Measurements from ENCODE around the gene ARHGAP31.
"Not testable (repeated sequence)": the region's sequence is repeated elsewhere in the genome, so short reads cannot be mapped to it uniquely, and the experiment has no call there.

ARHGAP31 gene

GRCh38 chr3:119365418-119365817 is 71.2 kb downstream of the ARHGAP31 start:
- no peak for DNase-seq (ENCODE audit: low read depth)
- H3K4me3 ChIP-seq (ENCODE audit: low read length), result no peak overlapping the region

GRCh38 chr3:119367000-119367399 is 72.8 kb downstream of the ARHGAP31 start:
- DNase-seq (ENCODE audit: low read depth), result no peak
- H3K4me3 ChIP-seq (ENCODE audit: low read length), result no peak overlapping the region
- TF ChIP-seq, protein P1, sequence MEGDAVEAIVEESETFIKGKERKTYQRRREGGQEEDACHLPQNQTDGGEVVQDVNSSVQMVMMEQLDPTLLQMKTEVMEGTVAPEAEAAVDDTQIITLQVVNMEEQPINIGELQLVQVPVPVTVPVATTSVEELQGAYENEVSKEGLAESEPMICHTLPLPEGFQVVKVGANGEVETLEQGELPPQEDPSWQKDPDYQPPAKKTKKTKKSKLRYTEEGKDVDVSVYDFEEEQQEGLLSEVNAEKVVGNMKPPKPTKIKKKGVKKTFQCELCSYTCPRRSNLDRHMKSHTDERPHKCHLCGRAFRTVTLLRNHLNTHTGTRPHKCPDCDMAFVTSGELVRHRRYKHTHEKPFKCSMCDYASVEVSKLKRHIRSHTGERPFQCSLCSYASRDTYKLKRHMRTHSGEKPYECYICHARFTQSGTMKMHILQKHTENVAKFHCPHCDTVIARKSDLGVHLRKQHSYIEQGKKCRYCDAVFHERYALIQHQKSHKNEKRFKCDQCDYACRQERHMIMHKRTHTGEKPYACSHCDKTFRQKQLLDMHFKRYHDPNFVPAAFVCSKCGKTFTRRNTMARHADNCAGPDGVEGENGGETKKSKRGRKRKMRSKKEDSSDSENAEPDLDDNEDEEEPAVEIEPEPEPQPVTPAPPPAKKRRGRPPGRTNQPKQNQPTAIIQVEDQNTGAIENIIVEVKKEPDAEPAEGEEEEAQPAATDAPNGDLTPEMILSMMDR (IDR thresholded peaks at IDR 0.05; ENCODE audit: insufficient read depth, low read depth, low read length, missing control alignments), result no peak

More at GRCh38 chr3:119365418-119365817, 71.2 kb downstream of the ARHGAP31 start:
- TF ChIP-seq, protein P1 (IDR thresholded peaks at IDR 0.05; ENCODE audit: insufficient read depth, low read depth, low read length, missing control alignments), result no peak

DNA sequence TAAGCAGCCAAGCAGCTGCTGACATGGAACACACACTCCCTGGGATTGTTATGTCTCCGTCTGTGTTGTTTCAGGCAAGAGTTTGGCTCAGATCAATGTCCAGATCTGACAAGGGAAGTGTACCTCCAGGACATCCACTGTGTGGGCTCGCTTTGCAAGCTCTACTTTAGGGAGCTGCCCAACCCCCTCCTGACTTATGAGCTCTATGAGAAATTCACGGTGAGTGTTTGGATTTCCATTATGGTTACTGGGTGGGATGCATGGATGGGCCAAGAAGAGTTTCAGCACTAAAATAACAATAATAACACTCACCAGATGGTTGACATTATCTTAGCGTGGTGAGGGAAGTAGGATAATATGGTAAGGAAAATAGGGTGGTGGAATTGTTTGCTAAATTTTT is 74.1 kb downstream of the ARHGAP31 start:
- TF ChIP-seq, protein P1 (IDR thresholded peaks at IDR 0.05; ENCODE audit: insufficient read depth, low read depth, low read length, missing control alignments), result no peak
- no peak for DNase-seq (ENCODE audit: low read depth)
- no peak overlapping the region for H3K4me3 ChIP-seq (ENCODE audit: low read length)

GRCh38 chr3:119371786-119372185 is 77.6 kb downstream of the ARHGAP31 start:
- not testable (repeated sequence) for H3K4me3 ChIP-seq (ENCODE audit: low read length); DNase-seq (ENCODE audit: low read depth)

DNA sequence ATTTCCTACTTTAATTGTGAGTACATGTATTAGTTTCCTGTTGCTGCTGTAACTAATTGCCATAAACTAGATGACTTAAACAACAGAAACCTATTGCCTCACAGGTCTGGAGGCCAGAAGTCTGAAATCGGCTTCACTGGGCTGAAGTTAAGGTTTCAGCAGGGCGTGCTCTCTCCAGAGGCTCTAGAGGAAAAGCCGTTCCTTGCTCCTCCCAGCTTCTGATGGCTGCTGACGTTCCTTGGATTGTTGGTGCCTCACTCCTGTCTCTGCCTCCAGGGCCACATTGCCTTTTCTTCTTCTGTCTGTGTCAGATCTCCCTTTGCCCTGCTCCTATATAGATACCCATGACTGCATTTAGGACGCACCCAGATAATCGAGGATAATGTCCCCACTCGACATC is 80.9 kb downstream of the ARHGAP31 start:
- TF ChIP-seq, protein P1 (IDR thresholded peaks at IDR 0.05; ENCODE audit: insufficient read depth, low read depth, low read length, missing control alignments), result no peak
- DNase-seq (ENCODE audit: low read depth), result no peak
- no peak overlapping the region for H3K4me3 ChIP-seq (ENCODE audit: low read length)

DNA sequence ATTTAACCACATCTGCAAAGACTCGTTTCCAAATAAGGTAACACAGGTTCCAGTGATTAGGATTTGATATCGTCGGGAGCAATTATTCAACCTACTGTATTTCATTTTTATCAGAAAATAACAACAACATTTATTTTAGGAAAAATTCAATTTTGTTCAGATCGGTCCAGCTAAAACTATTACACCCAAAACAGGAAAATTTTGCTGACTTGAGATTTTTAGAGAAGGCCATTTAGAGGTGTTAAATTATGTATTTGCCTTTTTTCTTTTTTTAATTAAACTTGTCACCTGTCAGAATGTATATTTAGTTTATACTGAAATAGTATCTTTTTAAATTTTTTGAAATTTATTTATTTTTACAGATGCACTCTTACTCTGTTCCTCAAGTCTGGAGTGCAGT is 81.3 kb downstream of the ARHGAP31 start:
- H3K4me3 ChIP-seq (ENCODE audit: low read length), result no peak overlapping the region
- TF ChIP-seq, protein P1 (IDR thresholded peaks at IDR 0.05; ENCODE audit: insufficient read depth, low read depth, low read length, missing control alignments), result no peak
- no peak for DNase-seq (ENCODE audit: low read depth)

DNA sequence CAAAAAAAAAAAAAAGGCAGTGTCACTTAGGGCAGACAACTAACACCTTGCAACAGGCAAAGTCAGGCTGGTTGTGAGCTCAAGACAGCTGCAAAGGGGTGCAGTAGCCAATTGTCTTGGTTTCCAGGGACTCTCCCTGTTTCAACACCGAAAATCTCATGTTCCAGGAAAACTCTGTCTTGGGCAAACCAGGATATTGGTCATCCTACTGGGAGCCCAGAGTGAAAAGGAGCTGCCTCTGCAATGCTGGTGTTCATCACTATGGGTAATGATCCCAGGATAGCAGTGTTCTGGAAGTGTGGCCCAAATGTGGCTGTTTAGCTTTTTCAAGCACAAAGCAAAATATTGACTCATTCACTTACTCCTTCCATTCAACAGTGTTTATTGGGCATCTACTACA is 82.6 kb downstream of the ARHGAP31 start:
- TF ChIP-seq, protein P1 (IDR thresholded peaks at IDR 0.05; ENCODE audit: insufficient read depth, low read depth, low read length, missing control alignments), result no peak
- H3K4me3 ChIP-seq (ENCODE audit: low read length), result no peak overlapping the region
- DNase-seq (ENCODE audit: low read depth), result no peak

Data from epithelial cell of esophagus (primary cell).